ENCODE measurements around the gene LRRN2. TPM values are rescaled to one million over a fixed set of nuclear protein-coding genes. Genes with fewer than 3 reads are reported as not detected.

Gene LRRN2
- total and polyA plus RNA-seq, 4 donors: 0.97 to 4.4 (median 1.2) TPM

DNA sequence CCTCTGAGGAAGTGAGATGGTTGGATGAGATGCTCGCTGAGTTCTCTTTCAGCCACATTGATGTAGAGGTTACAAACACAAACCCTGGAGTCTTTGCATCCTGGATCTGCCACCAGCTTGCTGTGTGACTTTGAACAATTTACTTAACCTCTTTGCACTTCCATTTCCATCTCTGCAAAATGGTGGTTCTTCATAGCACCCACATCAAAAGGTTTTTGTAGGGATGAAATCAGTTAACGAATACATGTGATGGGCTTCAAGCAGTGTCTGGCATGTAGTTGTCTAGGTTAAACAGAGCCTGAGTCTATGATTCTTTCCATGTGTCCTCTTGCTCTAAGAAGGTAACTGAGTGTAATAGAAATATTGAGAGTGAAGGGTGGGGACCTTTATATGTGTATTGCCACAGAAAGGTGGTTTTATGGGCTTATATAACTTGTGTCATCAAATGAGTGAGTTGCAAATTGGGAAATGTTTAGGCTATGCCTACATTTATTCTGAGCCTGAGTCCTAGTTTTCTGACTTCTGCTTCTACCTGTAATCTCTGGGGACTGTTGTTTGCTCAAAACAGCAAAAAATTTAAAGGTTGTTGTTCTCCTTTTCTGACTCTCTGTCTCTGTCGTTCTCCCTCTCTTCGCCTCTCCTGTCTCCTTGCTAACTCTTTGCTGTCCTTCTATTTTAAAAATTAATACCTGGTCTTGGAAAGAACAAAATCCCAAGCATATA, 27.3 kb upstream of the LRRN2 start:
- ATAC-seq (ENCODE audit: insufficient read depth, low FRiP score): no peak
- Histone ChIP-seq H3K4me3 (no peak overlapping the region), H3K36me3 (ENCODE audit: control insufficient read depth in 4 of 4, insufficient read depth in 4 of 4, low read length in 4 of 4) (no peaks in the 10 kb centered on the region), H3K27ac (ENCODE audit: low read depth in 1 of 2, low read length in 1 of 2) (no peak overlapping the region), H3K9ac (ENCODE audit: insufficient read depth in 1 of 2, low read length in 2 of 2) (no peak overlapping the region), H3K4me1 (ENCODE audit: control insufficient read depth in 5 of 5, insufficient read depth in 5 of 5, low read length in 5 of 5) (peaks cover 0 to 14% (median 0%) of the 10 kb centered on the region in 5 donors), H3K9me3 (ENCODE audit: control insufficient read depth in 4 of 4, insufficient read depth in 3 of 4, low read length in 3 of 4) (no peaks in the 10 kb centered on the region), H3K27me3 (ENCODE audit: control insufficient read depth in 3 of 3, insufficient read depth in 3 of 3, low read length in 2 of 3) (peaks cover 0 to 25% (median 6%) of the 10 kb centered on the region in 3 donors)
- WGBS, 2 donors: 68 to 76% methylated on average over 4 of the region's 4 CpGs
- no peak for DNase-seq
- TF ChIP-seq, protein P1, sequence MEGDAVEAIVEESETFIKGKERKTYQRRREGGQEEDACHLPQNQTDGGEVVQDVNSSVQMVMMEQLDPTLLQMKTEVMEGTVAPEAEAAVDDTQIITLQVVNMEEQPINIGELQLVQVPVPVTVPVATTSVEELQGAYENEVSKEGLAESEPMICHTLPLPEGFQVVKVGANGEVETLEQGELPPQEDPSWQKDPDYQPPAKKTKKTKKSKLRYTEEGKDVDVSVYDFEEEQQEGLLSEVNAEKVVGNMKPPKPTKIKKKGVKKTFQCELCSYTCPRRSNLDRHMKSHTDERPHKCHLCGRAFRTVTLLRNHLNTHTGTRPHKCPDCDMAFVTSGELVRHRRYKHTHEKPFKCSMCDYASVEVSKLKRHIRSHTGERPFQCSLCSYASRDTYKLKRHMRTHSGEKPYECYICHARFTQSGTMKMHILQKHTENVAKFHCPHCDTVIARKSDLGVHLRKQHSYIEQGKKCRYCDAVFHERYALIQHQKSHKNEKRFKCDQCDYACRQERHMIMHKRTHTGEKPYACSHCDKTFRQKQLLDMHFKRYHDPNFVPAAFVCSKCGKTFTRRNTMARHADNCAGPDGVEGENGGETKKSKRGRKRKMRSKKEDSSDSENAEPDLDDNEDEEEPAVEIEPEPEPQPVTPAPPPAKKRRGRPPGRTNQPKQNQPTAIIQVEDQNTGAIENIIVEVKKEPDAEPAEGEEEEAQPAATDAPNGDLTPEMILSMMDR (IDR thresholded peaks at IDR 0.05; ENCODE audit: control extremely low read depth, extremely low read depth): no peak

DNA sequence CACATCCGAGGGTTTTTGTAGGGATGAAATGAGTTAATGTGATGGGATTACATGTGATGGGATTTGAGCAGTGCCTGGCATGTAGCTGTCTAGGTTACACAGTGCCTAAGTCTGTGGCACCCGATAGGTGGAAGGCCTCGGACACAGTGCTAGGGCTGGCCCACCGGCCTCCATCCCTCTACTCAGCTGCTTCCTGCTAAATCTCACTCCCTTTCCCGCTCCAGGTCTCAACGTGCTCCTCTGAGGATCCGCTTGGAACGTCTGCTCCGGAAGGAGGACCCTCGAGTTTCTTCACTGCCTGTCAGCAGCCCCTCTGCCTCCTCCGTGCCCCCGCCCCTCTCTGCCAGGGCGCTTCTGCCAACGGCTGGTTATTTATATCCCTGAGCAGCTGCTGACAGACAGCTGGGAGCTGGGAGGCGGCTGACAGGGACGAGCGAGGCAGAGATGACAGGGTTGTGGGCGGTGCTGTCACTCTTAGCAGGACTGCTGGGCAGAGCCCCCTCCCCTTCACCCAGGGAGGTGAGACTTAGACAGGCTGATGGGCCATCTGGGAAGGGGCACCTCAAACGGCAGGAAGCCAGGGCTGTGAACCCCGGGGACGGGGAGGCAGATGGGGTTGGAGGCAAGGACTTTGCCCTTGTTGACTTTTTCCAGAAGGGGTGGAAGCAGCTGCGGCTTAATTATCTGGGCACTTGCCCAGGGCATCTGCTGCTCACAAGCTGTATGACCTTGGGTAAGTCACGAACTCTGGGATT, 26.6 kb upstream of the LRRN2 start:
- H3K9me3 ChIP-seq (ENCODE audit: control insufficient read depth in 4 of 4, insufficient read depth in 3 of 4, low read length in 3 of 4): no peaks in the 10 kb centered on the region

DNA sequence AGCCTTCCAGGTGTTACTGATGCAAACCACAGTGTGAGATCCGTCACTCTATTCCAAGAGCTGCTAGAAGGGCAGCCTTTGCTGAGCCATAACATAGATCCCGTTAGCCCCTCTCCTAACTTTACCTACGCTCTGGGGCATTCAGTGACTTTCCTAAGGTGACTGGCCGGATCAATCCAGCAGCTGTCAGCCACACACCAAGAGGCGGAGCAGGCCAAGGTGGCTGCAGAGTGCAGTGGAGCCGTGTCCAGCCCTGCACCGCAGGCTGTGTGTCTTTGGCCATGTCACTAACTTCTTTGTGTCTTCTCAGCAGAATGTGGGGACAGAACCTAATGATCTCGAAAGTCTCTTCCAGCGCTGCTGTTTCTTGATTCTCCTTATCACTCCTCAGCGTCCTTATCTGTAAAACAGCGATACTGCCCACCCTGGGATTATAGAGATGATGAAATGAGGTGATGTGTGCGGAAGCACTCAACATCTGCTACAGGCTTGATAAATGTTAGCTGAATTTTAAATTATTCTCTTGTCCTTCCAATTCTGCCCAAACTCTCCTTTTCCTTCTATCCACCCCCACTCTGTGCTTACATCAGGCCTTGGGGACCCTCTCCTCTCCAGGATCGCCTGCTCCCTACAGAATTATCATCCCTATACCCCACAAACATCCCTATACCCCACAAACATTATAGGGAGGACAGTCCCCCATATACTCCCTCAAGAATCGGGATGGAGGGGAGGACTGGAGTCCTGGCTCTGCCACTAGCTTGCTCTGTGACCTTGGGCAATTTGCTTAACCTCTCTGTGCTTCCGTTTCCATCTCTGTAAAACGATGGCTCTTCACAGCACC, 25.8 kb upstream of the LRRN2 start:
- Histone ChIP-seq H3K9me3 (ENCODE audit: control insufficient read depth in 4 of 4, insufficient read depth in 3 of 4, low read length in 3 of 4) (no peaks in the 10 kb centered on the region), H3K4me3 (no peak overlapping the region), H3K9ac (ENCODE audit: insufficient read depth in 1 of 2, low read length in 2 of 2) (no peak overlapping the region), H3K27me3 (ENCODE audit: control insufficient read depth in 3 of 3, insufficient read depth in 3 of 3, low read length in 2 of 3) (peaks cover 0 to 25% (median 6%) of the 10 kb centered on the region in 3 donors), H3K27ac (ENCODE audit: low read depth in 1 of 2, low read length in 1 of 2) (no peak overlapping the region), H3K4me1 (ENCODE audit: control insufficient read depth in 5 of 5, insufficient read depth in 5 of 5, low read length in 5 of 5) (peaks cover 0 to 18% (median 2%) of the 10 kb centered on the region in 5 donors), H3K36me3 (ENCODE audit: control insufficient read depth in 4 of 4, insufficient read depth in 4 of 4, low read length in 4 of 4) (no peaks in the 10 kb centered on the region)
- WGBS, 2 donors: 42 to 53% methylated on average over 16 of the region's 16 CpGs
- TF ChIP-seq, protein P1 (IDR thresholded peaks at IDR 0.05; ENCODE audit: control extremely low read depth, extremely low read depth): no peak
- DNase-seq (no peak), ATAC-seq (ENCODE audit: insufficient read depth, low FRiP score) (no peak)

More for the DNA sequence above, 26.6 kb upstream of the LRRN2 start:
- DNase-seq (peak in 1 of 3 donors; percentile 32), ATAC-seq (ENCODE audit: insufficient read depth, low FRiP score) (no peak)
- peaks cover 0 to 25% (median 6%) of the 10 kb centered on the region in 3 donors for H3K27me3 ChIP-seq (ENCODE audit: control insufficient read depth in 3 of 3, insufficient read depth in 3 of 3, low read length in 2 of 3)
- TF ChIP-seq, protein P1 (IDR thresholded peaks at IDR 0.05; ENCODE audit: control extremely low read depth, extremely low read depth): no peak
- WGBS, 2 donors: 18 to 21% methylated on average over 23 of the region's 23 CpGs
- H3K4me3 ChIP-seq: no peak overlapping the region
- H3K9ac ChIP-seq (ENCODE audit: insufficient read depth in 1 of 2, low read length in 2 of 2): no peak overlapping the region
- peaks cover 0 to 14% (median 2%) of the 10 kb centered on the region in 5 donors for H3K4me1 ChIP-seq (ENCODE audit: control insufficient read depth in 5 of 5, insufficient read depth in 5 of 5, low read length in 5 of 5)
- H3K36me3 ChIP-seq (ENCODE audit: control insufficient read depth in 4 of 4, insufficient read depth in 4 of 4, low read length in 4 of 4): no peaks in the 10 kb centered on the region
- H3K27ac ChIP-seq (ENCODE audit: low read depth in 1 of 2, low read length in 1 of 2): no peak overlapping the region
